Upper lobe of left lung (tissue), 4 donors: Measurements from ENCODE around the gene ZSCAN16.

Experiments used
- POLR2A ChIP-seq, 4 donors: fragments of 450-650 bp; IDR thresholded peaks; one replicate each; pipeline ENCODE4 v1.5.1; 2016 to 2017; ENCODE audit warnings: antibody characterized with exemption in 4 of 4, mild to moderate bottlenecking in 2 of 4
- POLR2AphosphoS5 ChIP-seq, 2 donors: sonication (generic); formaldehyde crosslinking; IDR thresholded peaks; one replicate each; pipeline ENCODE4 v1.5.1; 2017; ENCODE audit warnings: antibody characterized with exemption in 2 of 2
- TF ChIP-seq, protein P1 (sequence below), 6 experiments: fragments of 450-650 bp in 4 of 6; fragments of 200-600 bp in 2 of 6; sonication (generic) in 2 of 6; IDR thresholded peaks; one replicate each; pipeline ENCODE4 v1.5.1; 2016 to 2019; ENCODE audit warnings: antibody characterized with exemption in 6 of 6

DNA sequence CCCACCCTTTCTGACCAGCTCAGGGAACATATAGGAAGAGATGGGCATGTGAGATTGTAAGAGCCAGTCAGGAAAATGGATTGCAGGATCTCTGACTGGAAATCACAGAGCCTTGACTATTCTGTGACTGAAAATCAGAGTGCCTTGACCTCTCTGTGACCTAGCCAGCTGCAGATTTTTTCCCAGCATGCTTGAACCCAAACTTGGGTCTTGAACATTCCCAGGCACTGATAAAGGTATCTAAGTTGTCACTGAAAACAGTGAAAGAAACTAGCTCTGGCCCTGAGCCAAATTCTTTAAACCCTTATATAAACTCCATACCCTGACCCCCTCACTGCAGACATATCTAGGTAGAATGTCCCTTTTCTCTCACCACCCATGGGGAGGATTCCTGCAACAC lies 46.4 kb upstream of the ZSCAN16 start:
- TF ChIP-seq POLR2A (IDR thresholded peaks at IDR 0.05), result no peak
- TF ChIP-seq, protein P1, sequence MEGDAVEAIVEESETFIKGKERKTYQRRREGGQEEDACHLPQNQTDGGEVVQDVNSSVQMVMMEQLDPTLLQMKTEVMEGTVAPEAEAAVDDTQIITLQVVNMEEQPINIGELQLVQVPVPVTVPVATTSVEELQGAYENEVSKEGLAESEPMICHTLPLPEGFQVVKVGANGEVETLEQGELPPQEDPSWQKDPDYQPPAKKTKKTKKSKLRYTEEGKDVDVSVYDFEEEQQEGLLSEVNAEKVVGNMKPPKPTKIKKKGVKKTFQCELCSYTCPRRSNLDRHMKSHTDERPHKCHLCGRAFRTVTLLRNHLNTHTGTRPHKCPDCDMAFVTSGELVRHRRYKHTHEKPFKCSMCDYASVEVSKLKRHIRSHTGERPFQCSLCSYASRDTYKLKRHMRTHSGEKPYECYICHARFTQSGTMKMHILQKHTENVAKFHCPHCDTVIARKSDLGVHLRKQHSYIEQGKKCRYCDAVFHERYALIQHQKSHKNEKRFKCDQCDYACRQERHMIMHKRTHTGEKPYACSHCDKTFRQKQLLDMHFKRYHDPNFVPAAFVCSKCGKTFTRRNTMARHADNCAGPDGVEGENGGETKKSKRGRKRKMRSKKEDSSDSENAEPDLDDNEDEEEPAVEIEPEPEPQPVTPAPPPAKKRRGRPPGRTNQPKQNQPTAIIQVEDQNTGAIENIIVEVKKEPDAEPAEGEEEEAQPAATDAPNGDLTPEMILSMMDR (IDR thresholded peaks at IDR 0.05), result no peak
- no peak for TF ChIP-seq POLR2AphosphoS5 (IDR thresholded peaks at IDR 0.05)
